Activated T-cell treated with anti-CD3 and anti-CD28 coated beads, Interleukin-2, amount 50 U/mL, for 72 hours (primary cell): ENCODE data around the gene FGA. TPM values are rescaled to one million over a fixed set of nuclear protein-coding genes. Genes with fewer than 3 reads are reported as not detected.

ENCODE experiments used
- ATAC-seq, 2 donors: fragments of 150-1000 bp; cut with Tn5 transposase; replicated peaks in 1 of 2; 2 replicates each; pipeline ENCODE4 v1.10.0; 2021; ENCODE audit warnings: moderate library complexity in 2 of 2, mild to moderate bottlenecking in 1 of 2
- DNase-seq, 2 donors: peaks; one replicate each; pipeline ENCODE4 v3.0.0; 2021 to 2022; ENCODE audit warnings: mixed read lengths in 1 of 2
- H3K27ac Mint-ChIP-seq: one replicate; pipeline ENCODE4 v1.8.0; 2022; ENCODE audit warnings: mild to moderate bottlenecking, moderate library complexity, mixed read lengths
- H3K27me3 Mint-ChIP-seq: one replicate; pipeline ENCODE4 v1.8.0; 2022; ENCODE audit warnings: low read depth, mixed read lengths
- H3K36me3 Mint-ChIP-seq, 2 donors: one replicate each; pipeline ENCODE4 v1.8.0; 2022; ENCODE audit warnings: mixed read lengths in 2 of 2, mild to moderate bottlenecking in 1 of 2; ENCODE audit not compliant: insufficient read depth in 2 of 2
- H3K4me1 Mint-ChIP-seq: one replicate; pipeline ENCODE4 v1.8.0; 2022; ENCODE audit warnings: low read depth, mixed read lengths
- H3K4me3 Mint-ChIP-seq, 2 donors: one replicate each; pipeline ENCODE4 v1.8.0; 2022; ENCODE audit warnings: mild to moderate bottlenecking in 2 of 2, mixed read lengths in 2 of 2, moderate library complexity in 2 of 2
- H3K9me3 Mint-ChIP-seq, 2 donors: one replicate each; pipeline ENCODE4 v1.8.0; 2022; ENCODE audit warnings: mixed read lengths in 2 of 2
- total RNA-seq, 2 donors: library from RNA; stranded (reverse); gene quantifications; one replicate each; pipeline ENCODE4 v1.2.3, GENCODE V29; 2022

FGA gene
- total RNA-seq: not detected

- Mint-ChIP-seq H3K9me3 (no peaks in the 10 kb centered on the region), H3K27me3 (peaks cover 15% of the 10 kb centered on the region), H3K27ac (no peak within 1 kb of the TSS), H3K4me1 (no peaks in the 10 kb centered on the region), H3K4me3 (no peak within 1 kb of the TSS), H3K36me3 (no peaks in the 10 kb centered on the region)
- no peak for ATAC-seq
- no peak for DNase-seq
These were observed at the start of gene FGA for GRCh38 chr4:154590329-154591006. Gene FGA, minus strand, starts transcription at chr4:154590742. Its CDS starts 55 bp downstream, at chr4:154590687.

- ATAC-seq: no peak
- Mint-ChIP-seq H3K36me3 (no peaks in the 10 kb centered on the region), H3K4me3 (no peak overlapping the region), H3K27ac (no peak overlapping the region), H3K27me3 (peaks cover 26% of the 10 kb centered on the region), H3K4me1 (no peaks in the 10 kb centered on the region), H3K9me3 (no peaks in the 10 kb centered on the region)
- DNase-seq: no peak
These were observed 43.5 kb upstream of the FGA start for GRCh38 chr4:154634058-154634457.

- ATAC-seq (no peak), DNase-seq (no peak)
- Mint-ChIP-seq H3K4me3 (no peak overlapping the region), H3K27me3 (peaks cover 15% of the 10 kb centered on the region), H3K27ac (no peak overlapping the region), H3K4me1 (no peaks in the 10 kb centered on the region), H3K9me3 (no peaks in the 10 kb centered on the region), H3K36me3 (no peaks in the 10 kb centered on the region)
These were observed 41.3 kb upstream of the FGA start for GRCh38 chr4:154631828-154632227.

- DNase-seq (no peak), ATAC-seq (no peak)
- Mint-ChIP-seq H3K27me3 (peaks cover 21% of the 10 kb centered on the region), H3K4me1 (no peaks in the 10 kb centered on the region), H3K4me3 (no peak overlapping the region), H3K36me3 (no peaks in the 10 kb centered on the region), H3K27ac (no peak overlapping the region), H3K9me3 (no peaks in the 10 kb centered on the region)
These were observed 39.8 kb upstream of the FGA start for GRCh38 chr4:154630324-154630723.

- Mint-ChIP-seq H3K36me3 (no peaks in the 10 kb centered on the region), H3K4me3 (peak overlapping the region; percentile 30 to 53)
These were observed 36.4 kb upstream of the FGA start for GRCh38 chr4:154626793-154627484.

GRCh38 chr4:154625971-154626370 lies 35.4 kb upstream of the FGA start:
- H3K36me3 Mint-ChIP-seq: no peaks in the 10 kb centered on the region
- no peaks in the 10 kb centered on the region for H3K9me3 Mint-ChIP-seq
- no peak overlapping the region for H3K27ac Mint-ChIP-seq
- H3K27me3 Mint-ChIP-seq: peaks cover 25% of the 10 kb centered on the region
- no peaks in the 10 kb centered on the region for H3K4me1 Mint-ChIP-seq
- no peak for ATAC-seq
- no peak overlapping the region for H3K4me3 Mint-ChIP-seq
- DNase-seq: no peak

More at GRCh38 chr4:154626793-154627484, 36.4 kb upstream of the FGA start:
- H3K9me3 Mint-ChIP-seq: no peaks in the 10 kb centered on the region
- ATAC-seq (peak; percentile 96 to 99), DNase-seq (peak; percentile 74 to 78)
- H3K27ac Mint-ChIP-seq: no peak overlapping the region
- no peaks in the 10 kb centered on the region for H3K4me1 Mint-ChIP-seq
- H3K27me3 Mint-ChIP-seq: peaks cover 29% of the 10 kb centered on the region

- Mint-ChIP-seq H3K27me3 (peaks cover 14% of the 10 kb centered on the region), H3K36me3 (no peaks in the 10 kb centered on the region), H3K4me1 (no peaks in the 10 kb centered on the region), H3K4me3 (no peak overlapping the region), H3K9me3 (no peaks in the 10 kb centered on the region), H3K27ac (no peak overlapping the region)
- DNase-seq: no peak
- no peak for ATAC-seq
These were observed 33.5 kb upstream of the FGA start for GRCh38 chr4:154623995-154624394.

GRCh38 chr4:154623436-154623835 lies 32.9 kb upstream of the FGA start:
- H3K27me3 Mint-ChIP-seq: peaks cover 14% of the 10 kb centered on the region
- ATAC-seq: no peak

GRCh38 chr4:154622598-154622997 lies 32.1 kb upstream of the FGA start:
- Mint-ChIP-seq H3K4me1 (no peaks in the 10 kb centered on the region), H3K4me3 (no peak overlapping the region), H3K27ac (no peak overlapping the region), H3K36me3 (no peaks in the 10 kb centered on the region), H3K9me3 (no peaks in the 10 kb centered on the region), H3K27me3 (peaks cover 14% of the 10 kb centered on the region)
- ATAC-seq: peak; percentile 39 to 53
- DNase-seq: peak; percentile 15 to 24

More at GRCh38 chr4:154623436-154623835, 32.9 kb upstream of the FGA start:
- no peak overlapping the region for H3K27ac Mint-ChIP-seq
- DNase-seq: no peak
- H3K4me1 Mint-ChIP-seq: no peaks in the 10 kb centered on the region
- no peaks in the 10 kb centered on the region for H3K9me3 Mint-ChIP-seq
- no peak overlapping the region for H3K4me3 Mint-ChIP-seq
- H3K36me3 Mint-ChIP-seq: no peaks in the 10 kb centered on the region

- H3K36me3 Mint-ChIP-seq: no peaks in the 10 kb centered on the region
- no peaks in the 10 kb centered on the region for H3K9me3 Mint-ChIP-seq
- peaks cover 8% of the 10 kb centered on the region for H3K27me3 Mint-ChIP-seq
- DNase-seq (no peak), ATAC-seq (no peak)
- peaks cover 12% of the 10 kb centered on the region for H3K4me1 Mint-ChIP-seq
- no peak overlapping the region for H3K27ac Mint-ChIP-seq
- no peak overlapping the region for H3K4me3 Mint-ChIP-seq
These were observed 29.6 kb upstream of the FGA start for GRCh38 chr4:154620111-154620510.

GRCh38 chr4:154618708-154619315 lies 28.3 kb upstream of the FGA start:
- Mint-ChIP-seq H3K27me3 (peaks cover 3% of the 10 kb centered on the region), H3K4me3 (no peak overlapping the region), H3K4me1 (peaks cover 12% of the 10 kb centered on the region), H3K9me3 (no peaks in the 10 kb centered on the region), H3K27ac (no peak overlapping the region), H3K36me3 (no peaks in the 10 kb centered on the region)
- peak; percentile 48 to 67 for DNase-seq
- ATAC-seq: peak; percentile 69 to 74

GRCh38 chr4:154617820-154618317 lies 27.3 kb upstream of the FGA start:
- no peak for DNase-seq
- no peaks in the 10 kb centered on the region for H3K27me3 Mint-ChIP-seq
- no peaks in the 10 kb centered on the region for H3K9me3 Mint-ChIP-seq
- ATAC-seq: no peak
- no peak overlapping the region for H3K27ac Mint-ChIP-seq
- peaks cover 12% of the 10 kb centered on the region for H3K4me1 Mint-ChIP-seq
- H3K4me3 Mint-ChIP-seq: no peak overlapping the region
- H3K36me3 Mint-ChIP-seq: no peaks in the 10 kb centered on the region

GRCh38 chr4:154616731-154617130 lies 26.2 kb upstream of the FGA start:
- Mint-ChIP-seq H3K27ac (no peak overlapping the region), H3K4me1 (peaks cover 12% of the 10 kb centered on the region), H3K4me3 (peak overlapping the region in 1 of 2 donors; percentile 10), H3K27me3 (no peaks in the 10 kb centered on the region), H3K36me3 (no peaks in the 10 kb centered on the region), H3K9me3 (no peaks in the 10 kb centered on the region)
- DNase-seq (no peak), ATAC-seq (peak; percentile 50 to 51)
